Fibroblast of skin of back (primary cell): ENCODE data around the gene JAG2.

ENCODE experiments used
- DNase-seq: peaks from one replicate; pipeline ENCODE4 v3.0.0-alpha.2; 2013

The JAG2 gene

DNA sequence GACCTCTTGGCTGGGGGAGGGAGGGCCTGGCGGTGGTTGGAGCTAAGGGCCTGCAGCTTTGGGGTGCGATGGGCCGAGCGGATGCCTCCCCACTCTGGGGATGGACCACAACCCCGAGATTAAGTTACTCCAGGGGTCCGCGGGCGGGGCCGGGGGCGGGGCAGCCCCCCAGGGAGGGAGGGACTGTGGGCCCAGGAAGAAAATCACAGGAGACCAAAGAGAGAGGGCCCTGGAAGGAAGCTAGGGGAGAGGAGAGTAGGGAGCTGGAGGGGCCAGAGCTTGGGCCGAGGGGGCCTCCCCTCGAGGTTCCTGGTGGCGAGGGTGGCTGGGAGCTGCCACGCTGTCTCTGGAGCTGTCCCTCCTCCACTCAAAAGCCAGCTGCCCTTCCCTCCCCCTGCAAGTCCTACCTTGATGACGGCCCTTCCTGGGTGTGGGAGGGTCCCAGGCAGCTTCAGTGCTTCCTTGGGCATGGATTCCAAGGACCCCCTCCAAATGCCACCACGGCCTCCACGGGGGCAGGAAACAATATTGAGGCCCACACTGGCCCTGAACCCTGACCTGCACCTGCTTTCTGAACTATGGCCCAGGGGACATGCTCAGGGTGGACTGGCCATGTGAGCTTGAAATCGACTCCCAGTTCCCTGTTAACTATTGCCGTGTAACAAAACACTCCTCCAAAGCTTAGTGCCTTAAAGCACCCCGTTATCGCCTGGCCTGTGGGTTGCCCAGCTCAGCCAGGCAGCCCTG is 13.1 kb upstream of the JAG2 start:
- no peak for DNase-seq

DNA sequence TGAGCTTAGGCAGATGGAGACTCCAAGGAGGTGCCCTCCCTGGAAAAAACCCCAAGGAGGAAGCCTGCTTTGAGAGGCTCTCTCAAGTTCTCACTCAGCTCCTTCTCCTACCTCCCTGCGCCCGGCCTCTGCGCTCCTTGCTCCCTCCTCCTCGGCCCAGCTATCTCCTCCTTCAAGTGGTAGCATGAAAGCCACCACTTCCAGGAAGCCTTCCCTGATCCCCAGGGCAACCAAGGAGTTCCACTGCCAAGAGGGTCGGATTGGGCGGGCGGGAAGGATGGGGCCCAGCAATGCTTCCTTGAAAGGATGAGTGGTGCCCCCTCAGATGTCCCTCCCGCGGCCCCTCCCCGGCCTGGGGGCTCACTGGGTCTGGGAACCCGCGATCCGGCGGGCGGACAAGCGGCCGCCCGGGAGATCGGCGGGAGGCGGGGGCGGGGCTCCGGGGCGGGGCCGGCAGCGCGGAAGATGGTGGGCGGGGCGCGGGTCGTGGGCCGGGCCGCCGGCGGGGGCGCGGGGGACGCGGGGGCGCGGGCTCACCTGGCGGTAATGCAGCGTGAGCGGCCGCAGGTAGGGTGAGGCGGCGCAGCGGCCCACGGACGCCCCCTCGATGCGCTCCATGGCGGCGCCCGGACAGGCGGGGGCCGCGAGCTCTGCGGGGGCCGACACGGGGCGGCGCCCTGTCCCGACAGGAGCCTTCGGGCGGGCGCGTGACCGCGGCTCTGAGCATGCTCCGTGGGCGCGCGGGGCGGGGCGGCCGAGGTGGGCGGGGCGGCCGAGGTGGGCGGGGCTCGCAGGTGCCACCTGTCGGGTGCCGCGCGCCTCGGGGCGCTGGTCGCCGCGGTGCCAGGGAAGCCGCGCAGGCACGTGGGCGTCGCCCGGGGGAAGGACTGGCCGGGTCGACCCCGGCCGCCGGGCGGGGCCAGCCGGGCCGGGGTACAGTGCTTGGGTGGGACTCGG is 12.3 kb upstream of the JAG2 start, which contains the start of gene NUDT14:
NUDT14 (minus strand) TSS at position 721 of the 957 bp plus-strand sequence; CDS start at position 618, 103 bp downstream.
- peak; percentile 49 for DNase-seq

DNA sequence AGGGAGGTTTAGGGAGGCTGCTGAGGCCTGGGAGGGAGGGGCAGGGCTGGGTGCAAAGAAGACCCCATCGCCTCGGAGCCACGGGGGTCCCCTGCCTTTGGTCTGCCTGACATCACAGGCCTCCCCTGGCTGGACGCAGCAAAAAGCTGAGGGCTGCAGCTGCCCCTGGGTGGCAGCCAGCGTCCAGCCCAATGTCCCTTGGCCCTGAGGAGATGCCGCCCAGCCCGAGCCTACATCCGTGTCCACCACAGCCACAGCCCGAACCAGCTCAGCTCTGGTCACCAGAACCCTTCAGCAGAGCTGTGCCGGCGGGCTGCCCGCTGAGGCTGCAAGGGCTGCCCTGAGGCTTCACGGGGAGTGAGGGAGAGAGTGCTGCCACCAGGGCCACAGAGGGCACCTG is 10.6 kb upstream of the JAG2 start:
- no peak for DNase-seq

DNA sequence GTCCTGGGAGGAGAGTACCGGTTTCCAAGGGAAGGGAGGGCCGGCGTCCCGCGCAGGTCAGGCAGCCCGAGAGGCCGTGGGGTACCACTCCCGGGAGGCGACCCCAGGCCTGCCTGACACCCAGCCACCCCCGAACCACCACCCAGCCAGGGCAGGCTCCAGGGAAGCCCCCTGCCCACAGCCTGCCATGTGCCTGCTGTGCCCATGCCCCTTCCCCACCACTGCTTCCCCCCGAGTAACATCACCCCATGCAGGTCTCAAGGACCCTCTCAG is 10.2 kb upstream of the JAG2 start:
- no peak for DNase-seq

- no peak for DNase-seq
Observed at GRCh38 chr14:105178069-105178867, 9.7 kb upstream of the JAG2 start.

DNA sequence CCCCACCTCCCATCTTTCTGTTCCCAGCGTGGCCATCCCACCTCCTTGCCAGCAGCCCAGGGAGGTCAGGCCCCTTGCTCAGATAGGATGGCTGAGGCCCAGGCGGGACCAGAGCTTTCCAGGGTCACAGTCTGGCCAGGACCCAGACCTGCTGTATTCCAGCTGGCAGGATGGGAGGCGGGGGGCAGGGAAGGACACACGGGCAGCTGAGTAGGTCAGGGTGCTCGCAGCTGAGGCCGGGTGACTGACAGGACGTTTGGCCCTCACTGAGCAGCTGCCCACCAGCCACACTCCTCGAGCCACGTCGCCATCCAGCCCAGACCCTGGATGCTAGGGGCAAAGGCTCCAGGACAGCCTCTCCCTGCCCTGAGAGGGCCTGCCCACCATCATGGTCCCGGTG is 8.5 kb upstream of the JAG2 start:
- no peak for DNase-seq

GRCh38 chr14:105176513-105176912 is 7.9 kb upstream of the JAG2 start:
- DNase-seq: no peak

DNA sequence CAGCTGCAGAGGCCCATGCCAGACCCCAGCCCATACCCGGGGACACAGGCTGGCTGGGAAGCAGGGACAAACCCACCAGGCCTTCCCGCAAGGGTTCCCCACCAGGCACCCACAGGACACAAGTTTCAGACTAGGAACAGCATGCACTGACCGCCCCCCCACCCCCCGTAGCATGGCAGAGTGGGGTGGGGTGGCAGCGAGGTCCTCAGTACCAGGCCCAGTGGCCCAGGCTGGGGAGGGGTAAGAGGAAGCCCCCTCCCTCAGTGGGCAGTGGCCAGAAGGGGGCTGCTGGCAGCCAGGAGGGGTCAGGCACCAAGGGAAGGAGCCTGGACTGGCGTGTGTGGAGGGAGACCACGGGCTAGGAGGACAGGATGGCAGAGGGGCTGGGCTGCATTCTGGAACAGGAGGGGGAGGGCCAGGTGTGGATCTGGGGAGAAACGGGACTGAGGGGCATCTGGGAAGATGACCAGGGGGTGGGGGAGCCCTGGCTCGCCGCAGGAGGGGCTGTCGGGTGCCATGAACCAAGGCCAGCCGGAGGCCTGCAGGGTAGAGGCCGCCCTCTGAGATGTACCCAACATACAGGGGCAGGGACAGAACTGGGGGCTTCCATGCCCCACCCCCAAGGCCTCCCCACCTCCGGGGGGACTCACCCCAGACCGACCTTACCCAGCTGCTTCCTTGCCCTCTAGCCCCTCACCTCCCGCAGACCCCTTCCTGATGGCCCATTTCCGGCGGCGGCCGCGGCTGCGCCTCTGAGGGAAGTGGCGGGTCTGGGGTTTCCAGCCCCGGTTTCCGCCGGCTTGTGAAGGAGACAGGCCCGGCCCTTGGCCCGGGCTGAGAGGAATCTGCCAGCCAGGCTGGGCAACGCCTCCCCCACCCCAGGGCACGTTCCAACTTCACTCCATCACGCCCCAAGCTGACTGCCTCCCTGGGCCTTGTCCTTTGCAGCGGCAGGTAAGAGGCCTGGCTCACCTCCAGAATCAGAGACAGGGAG is 5.6 kb upstream of the JAG2 start:
- no peak for DNase-seq

DNA sequence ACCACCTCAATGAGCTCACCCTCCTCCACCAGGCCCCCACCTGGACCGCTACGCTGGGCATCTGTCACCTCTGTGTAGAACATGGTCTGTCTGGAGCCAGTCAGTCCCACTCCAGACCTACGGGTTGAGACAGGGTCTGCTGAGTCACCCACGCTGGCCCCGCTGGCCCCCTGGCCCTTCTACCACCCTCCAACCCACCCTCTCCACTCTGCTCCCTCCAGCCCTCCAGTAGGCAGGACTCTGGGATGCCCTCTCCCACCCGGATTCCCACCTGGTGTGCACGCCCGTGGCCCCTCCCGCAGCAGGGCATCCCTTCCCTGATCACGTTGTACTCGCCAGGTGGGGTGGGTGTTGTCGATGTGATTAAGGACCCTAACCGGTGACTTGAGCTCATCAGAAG is 4.6 kb upstream of the JAG2 start:
- DNase-seq: no peak

DNA sequence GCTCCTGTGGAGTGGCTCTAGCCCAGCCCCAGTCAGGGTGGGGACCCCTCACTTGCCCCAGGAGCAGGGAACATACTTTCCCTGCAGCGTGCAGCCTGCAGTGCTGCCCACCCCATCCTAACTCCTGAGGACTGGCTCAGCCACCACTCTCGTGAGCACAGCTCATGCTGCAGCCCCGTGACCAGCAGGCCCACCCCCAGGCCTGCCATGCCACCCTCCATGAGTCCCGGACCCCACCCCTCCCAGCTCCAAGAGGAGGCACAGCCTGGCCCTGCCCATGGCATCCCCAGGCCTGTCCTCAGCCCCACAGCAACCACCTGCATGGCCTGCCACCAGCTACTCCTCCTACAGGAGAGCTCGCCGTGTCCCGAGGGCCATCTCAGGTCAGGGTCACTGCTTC is 3.9 kb upstream of the JAG2 start:
- DNase-seq: no peak

- DNase-seq: no peak
Observed at GRCh38 chr14:105171004-105171673, 2.6 kb upstream of the JAG2 start.

DNA sequence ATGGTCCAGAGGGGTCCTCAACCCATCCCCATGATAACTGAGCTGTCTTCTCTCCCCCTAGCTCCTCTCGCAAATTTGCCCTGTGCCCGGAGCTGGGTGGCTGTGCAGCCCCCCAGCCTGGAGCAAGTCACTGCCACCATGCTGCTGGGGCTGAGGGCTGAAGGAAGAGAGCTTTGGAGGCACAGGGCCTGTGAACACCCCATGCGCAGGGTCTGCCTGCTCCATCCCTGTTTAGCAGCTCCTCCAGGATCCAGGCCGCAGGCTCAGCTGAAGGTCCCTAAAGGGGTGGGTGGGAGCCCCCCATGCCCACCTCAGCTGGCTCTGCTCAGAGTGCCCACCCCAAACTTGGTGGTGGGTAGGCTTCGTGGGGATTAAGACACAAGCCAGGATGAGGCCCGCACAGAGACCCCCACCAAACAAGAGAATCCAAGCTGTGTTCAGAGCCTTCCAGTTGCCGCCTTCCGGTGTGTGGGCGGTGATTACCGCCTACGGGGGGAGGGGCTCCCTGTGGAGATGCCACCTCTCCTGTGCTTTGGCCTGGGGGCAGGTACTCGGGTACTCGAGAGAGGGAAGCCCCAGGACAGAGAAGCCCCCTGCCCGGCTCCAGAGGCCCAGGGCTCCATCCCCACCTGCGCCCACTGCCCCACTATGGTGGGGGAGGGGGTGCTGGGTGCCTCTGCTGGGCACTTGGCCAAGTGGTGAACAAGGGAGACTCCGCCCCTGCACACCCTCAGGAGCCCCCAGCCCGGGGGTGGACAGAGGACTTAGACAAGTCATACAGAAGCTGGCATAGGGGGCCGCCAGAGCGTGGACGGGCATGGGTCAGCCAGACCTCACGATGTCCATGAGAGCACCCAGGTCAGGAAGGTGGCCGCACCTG is 1.4 kb upstream of the JAG2 start:
- no peak for DNase-seq

DNA sequence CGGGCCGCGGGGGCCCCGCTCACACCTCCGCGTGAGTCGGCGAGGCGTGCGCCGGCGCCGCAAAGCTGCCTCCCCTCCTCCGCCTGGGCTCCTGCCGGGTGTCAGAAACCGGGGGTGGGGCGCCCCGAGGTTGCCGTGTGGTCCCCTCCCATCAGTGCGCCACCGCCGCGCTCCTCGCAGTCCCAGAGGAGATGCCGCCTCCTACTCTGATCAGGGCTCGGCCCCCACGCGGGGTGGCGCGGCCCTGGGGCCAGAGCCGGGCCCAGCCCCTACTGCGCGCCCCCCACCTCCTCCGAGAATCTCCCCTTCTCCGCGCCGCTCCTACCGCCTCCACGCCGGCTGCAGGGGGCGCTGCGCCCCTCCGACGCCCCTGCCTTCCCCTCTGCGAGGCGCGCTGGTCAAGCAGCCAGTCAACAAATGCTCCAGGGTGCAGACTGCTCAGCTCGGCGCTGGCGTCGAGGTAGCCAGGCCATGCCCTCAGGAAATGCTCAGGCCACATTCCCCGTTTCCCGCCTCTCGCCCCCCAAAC is 467 bp upstream of the JAG2 start:
- DNase-seq: no peak

DNA sequence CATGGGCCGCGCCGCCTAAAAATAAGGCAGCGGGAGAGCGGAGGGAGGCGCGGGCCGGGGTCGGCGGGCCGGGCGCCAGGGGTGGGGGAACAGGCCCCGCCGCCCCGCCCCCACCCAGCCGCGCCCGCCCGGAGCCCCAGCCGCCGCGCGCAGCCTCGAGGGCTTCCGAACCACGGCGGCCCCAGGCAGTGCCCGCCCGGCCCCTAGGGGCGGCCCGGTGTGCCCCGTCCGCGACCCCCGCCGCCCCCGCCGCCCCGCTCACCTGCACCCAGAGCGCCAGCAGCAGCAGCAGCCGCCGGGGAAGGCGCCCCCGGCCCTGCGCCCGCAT is 519 bp downstream of the JAG2 start:
- no peak for DNase-seq

GRCh38 chr14:105167303-105168092 is 1.1 kb downstream of the JAG2 start:
- DNase-seq: no peak

- no peak for DNase-seq
Observed at GRCh38 chr14:105166571-105167302, 1.8 kb downstream of the JAG2 start.

- no peak for DNase-seq
Observed at GRCh38 chr14:105165761-105166485, 2.7 kb downstream of the JAG2 start.
